ENCODE data around the gene B4GALNT4.

- TF ChIP-seq, protein P1, sequence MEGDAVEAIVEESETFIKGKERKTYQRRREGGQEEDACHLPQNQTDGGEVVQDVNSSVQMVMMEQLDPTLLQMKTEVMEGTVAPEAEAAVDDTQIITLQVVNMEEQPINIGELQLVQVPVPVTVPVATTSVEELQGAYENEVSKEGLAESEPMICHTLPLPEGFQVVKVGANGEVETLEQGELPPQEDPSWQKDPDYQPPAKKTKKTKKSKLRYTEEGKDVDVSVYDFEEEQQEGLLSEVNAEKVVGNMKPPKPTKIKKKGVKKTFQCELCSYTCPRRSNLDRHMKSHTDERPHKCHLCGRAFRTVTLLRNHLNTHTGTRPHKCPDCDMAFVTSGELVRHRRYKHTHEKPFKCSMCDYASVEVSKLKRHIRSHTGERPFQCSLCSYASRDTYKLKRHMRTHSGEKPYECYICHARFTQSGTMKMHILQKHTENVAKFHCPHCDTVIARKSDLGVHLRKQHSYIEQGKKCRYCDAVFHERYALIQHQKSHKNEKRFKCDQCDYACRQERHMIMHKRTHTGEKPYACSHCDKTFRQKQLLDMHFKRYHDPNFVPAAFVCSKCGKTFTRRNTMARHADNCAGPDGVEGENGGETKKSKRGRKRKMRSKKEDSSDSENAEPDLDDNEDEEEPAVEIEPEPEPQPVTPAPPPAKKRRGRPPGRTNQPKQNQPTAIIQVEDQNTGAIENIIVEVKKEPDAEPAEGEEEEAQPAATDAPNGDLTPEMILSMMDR (conservative IDR thresholded peaks at IDR 0.05 in 1 of 2, IDR thresholded peaks at IDR 0.05 in 1 of 2; ENCODE audit: low read depth in 1 of 2, low read length in 2 of 2) = no peak
- no peak for TF ChIP-seq EZH2 (IDR thresholded peaks at IDR 0.05; ENCODE audit: low read length, missing control alignments)
These were observed 12.7 kb upstream of the B4GALNT4 start for GRCh38 chr11:356610-357009.
